WTC11 (cell line): ENCODE measurements around the gene RBL1. TPM values are rescaled to one million over a fixed set of nuclear protein-coding genes. Genes with fewer than 3 reads are reported as not detected.

Source experiments
- ATAC-seq: fragments of 200-7000 bp; cut with Tn5 transposase; 2 replicates; pipeline ENCODE4 v1.10.0; 2021; ENCODE audit warnings: mild to moderate bottlenecking, moderate library complexity
- CTCF ChIA-PET: fragments of 300-600 bp; sonication (Branson Sonifier 250); formaldehyde crosslinking; loops from one replicate; lab custom pipeline; 2021; ENCODE audit warnings: antibody characterized with exemption; lab: Charles Lee
- POLR2A ChIA-PET: fragments of 350-600 bp; sonication (Branson Sonifier 250); formaldehyde crosslinking; loops from one replicate; lab custom pipeline; 2021; ENCODE audit warnings: antibody characterized with exemption; lab: Charles Lee
- DNase-seq: peaks from one replicate; pipeline ENCODE4 v3.0.0; 2021; ENCODE audit warnings: low spot score
- H3K27ac Mint-ChIP-seq: 2 replicates; pipeline ENCODE4 v1.8.0; 2021; ENCODE audit warnings: mixed read lengths
- H3K27me3 Mint-ChIP-seq: 2 replicates; pipeline ENCODE4 v1.8.0; 2021; ENCODE audit warnings: low read depth, mild to moderate bottlenecking, moderate library complexity, mixed read lengths
- H3K36me3 Mint-ChIP-seq: 2 replicates; pipeline ENCODE4 v1.8.0; 2021; ENCODE audit warnings: mixed read lengths
- H3K4me1 Mint-ChIP-seq: 2 replicates; pipeline ENCODE4 v1.8.0; 2022; ENCODE audit warnings: mixed read lengths
- H3K4me3 Mint-ChIP-seq: 2 replicates; pipeline ENCODE4 v1.8.0; 2021; ENCODE audit warnings: mild to moderate bottlenecking, moderate library complexity, mixed read lengths
- H3K9me3 Mint-ChIP-seq: 2 replicates; pipeline ENCODE4 v1.8.0; 2021; ENCODE audit warnings: mixed read lengths
- CBFB ChIP-seq: sonication (generic); formaldehyde crosslinking; IDR thresholded peaks from 2 replicates; pipeline ENCODE4 v1.8.1; 2022; ENCODE audit warnings: mild to moderate bottlenecking, low read depth, missing genetic modification reagents
- CREB1 ChIP-seq: sonication (generic); formaldehyde crosslinking; IDR thresholded peaks from 2 replicates; pipeline ENCODE4 v1.8.0; 2023; ENCODE audit warnings: mild to moderate bottlenecking, missing genetic modification reagents
- ESRRA ChIP-seq: sonication (generic); formaldehyde crosslinking; IDR thresholded peaks from 2 replicates; pipeline ENCODE4 v1.8.1; 2022; ENCODE audit warnings: mild to moderate bottlenecking, missing genetic modification reagents, borderline replicate concordance
- FOXK1 ChIP-seq: sonication (generic); formaldehyde crosslinking; IDR thresholded peaks from 2 replicates; pipeline ENCODE4 v1.8.0; 2022; ENCODE audit warnings: mild to moderate bottlenecking, moderate library complexity, missing genetic modification reagents
- HMGA2 ChIP-seq: fragments of 250-450 bp; sonication (Bioruptor Pico); IDR thresholded peaks from 2 replicates; pipeline ENCODE4 v1.4.0; 2021; ENCODE audit warnings: mild to moderate bottlenecking, moderate library complexity
- IRF2 ChIP-seq: sonication (generic); formaldehyde crosslinking; IDR thresholded peaks from 2 replicates; pipeline ENCODE4 v1.8.0; 2022; ENCODE audit warnings: low read depth, missing genetic modification reagents, borderline replicate concordance
- KAT7 ChIP-seq: sonication (generic); formaldehyde crosslinking; IDR thresholded peaks from 2 replicates; pipeline ENCODE4 v1.8.1; 2023; ENCODE audit warnings: missing genetic modification reagents, mild to moderate bottlenecking, borderline replicate concordance
- MXD4 ChIP-seq: fragments of 250-450 bp; sonication (Bioruptor Pico); IDR thresholded peaks from 2 replicates; pipeline ENCODE4 v1.8.0; 2021; ENCODE audit warnings: mild to moderate bottlenecking, moderate library complexity, borderline replicate concordance
- NR2C2 ChIP-seq: sonication (generic); formaldehyde crosslinking; IDR thresholded peaks from 2 replicates; pipeline ENCODE4 v1.8.0; 2022; ENCODE audit warnings: mild to moderate bottlenecking, missing genetic modification reagents
- PRRX2 ChIP-seq: fragments of 250-450 bp; sonication (Bioruptor Pico); IDR thresholded peaks from 2 replicates; pipeline ENCODE4 v1.8.0; 2021; ENCODE audit warnings: mild to moderate bottlenecking
- TP53 ChIP-seq: sonication (generic); formaldehyde crosslinking; IDR thresholded peaks from 2 replicates; pipeline ENCODE4 v1.8.1; 2023; ENCODE audit warnings: mild to moderate bottlenecking, missing genetic modification reagents
- ZNF423 ChIP-seq: fragments of 250-450 bp; sonication (Bioruptor Pico); IDR thresholded peaks from 2 replicates; pipeline ENCODE4 v2.1.2; 2022; ENCODE audit warnings: mild to moderate bottlenecking, moderate library complexity
- ZNF671 ChIP-seq: fragments of 250-450 bp; sonication (Bioruptor Pico); IDR thresholded peaks from 2 replicates; pipeline ENCODE4 v1.8.0; 2021; ENCODE audit warnings: mild to moderate bottlenecking
- total RNA-seq: library from RNA; stranded (reverse); gene quantifications from 3 replicates; pipeline ENCODE4 v1.2.3, GENCODE V29; 2021
- TF ChIP-seq, protein P1 (sequence below): sonication (generic); formaldehyde crosslinking; IDR thresholded peaks from 2 replicates; pipeline ENCODE4 v1.8.0; 2023; ENCODE audit warnings: missing genetic modification reagents, mild to moderate bottlenecking, borderline replicate concordance
- TF ChIP-seq, protein P2 (sequence below): sonication (generic); formaldehyde crosslinking; IDR thresholded peaks from 2 replicates; pipeline ENCODE4 v1.8.1; 2022; ENCODE audit warnings: low read depth, mild to moderate bottlenecking, moderate library complexity, missing genetic modification reagents, borderline replicate concordance
- TF ChIP-seq, protein P3 (sequence below): sonication (generic); formaldehyde crosslinking; IDR thresholded peaks from 2 replicates; pipeline ENCODE4 v1.8.1; 2022; ENCODE audit warnings: low read depth, missing genetic modification reagents, borderline replicate concordance
- TF ChIP-seq, protein P4 (sequence below): sonication (generic); formaldehyde crosslinking; IDR thresholded peaks from 2 replicates; pipeline ENCODE4 v1.8.1; 2022; ENCODE audit warnings: mild to moderate bottlenecking, moderate library complexity, missing genetic modification reagents

Gene RBL1
- total RNA-seq, 1 experiment from 2014 or later: 11.1 TPM

DNA sequence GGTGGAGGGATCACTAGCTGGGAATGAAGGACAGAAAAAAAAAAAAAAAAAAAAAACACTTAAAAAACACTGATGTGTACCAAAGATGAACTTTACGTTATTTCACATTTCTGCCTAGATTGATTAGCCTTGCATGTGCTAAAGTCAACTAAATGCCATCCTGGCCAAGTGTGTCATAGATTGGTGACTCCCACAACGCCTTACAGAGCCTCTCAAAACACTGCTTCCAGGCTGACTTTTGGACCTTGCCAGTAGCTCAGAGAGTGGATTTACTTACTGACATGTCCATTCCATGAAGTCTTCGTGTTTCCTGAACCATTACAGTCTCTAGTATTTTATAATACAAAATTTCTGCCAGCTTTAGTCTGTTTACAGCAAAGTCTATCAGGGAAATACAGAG, 40.5 kb downstream of the RBL1 start:
- ATAC-seq (no peak), DNase-seq (no peak)
- Mint-ChIP-seq H3K4me1 (no peaks in the 10 kb centered on the region), H3K4me3 (no peak overlapping the region), H3K9me3 (no peaks in the 10 kb centered on the region), H3K36me3 (peaks cover 61% of the 10 kb centered on the region), H3K27ac (no peak overlapping the region), H3K27me3 (no peaks in the 10 kb centered on the region)
- POLR2A ChIA-PET: no interaction called here
- CTCF ChIA-PET: no interaction called here
- TF ChIP-seq IRF2 (CRISPR knock-in tag): no peak
- TF ChIP-seq, all 79 proteins: peak for 0

DNA sequence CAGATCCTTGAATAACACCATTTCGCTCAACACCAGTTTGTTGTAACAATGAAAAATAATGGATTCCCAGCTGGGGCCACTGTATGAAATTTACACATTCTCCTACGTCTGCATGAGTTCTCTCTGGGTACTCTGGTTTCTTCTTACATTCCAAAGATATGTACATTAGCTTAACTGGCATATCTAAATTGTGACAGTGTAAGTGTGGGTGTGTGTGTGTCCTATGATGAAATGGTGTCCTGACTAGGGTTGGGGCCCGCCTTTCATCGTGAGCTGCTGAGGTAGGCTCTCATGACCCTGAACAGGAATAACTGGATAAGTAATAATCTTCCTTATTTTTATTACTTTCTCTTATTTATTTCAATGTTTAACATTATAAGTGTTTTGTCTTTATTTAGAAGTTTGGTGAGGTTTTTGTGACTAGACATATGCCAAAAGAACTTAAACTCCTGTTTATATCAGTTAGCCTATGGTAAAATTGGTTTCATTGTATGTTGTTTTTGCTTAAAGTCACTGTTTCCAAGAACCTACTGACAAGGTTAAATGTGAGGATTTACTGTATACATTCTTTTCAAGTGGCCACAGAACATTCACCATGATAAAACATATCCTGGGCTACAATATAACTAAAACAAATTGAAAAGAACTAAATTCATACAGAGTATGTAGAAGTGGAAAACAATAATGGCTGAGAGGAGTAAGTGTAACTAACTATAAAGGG, 42.4 kb downstream of the RBL1 start:
- DNase-seq (no peak), ATAC-seq (no peak)
- TF ChIP-seq KAT7 (no peak), FOXK1 (no peak), ESRRA (CRISPR knock-in tag) (no peak), NR2C2 (CRISPR knock-in tag) (no peak), CBFB (no peak), PRRX2 (CRISPR knock-in tag) (no peak), CREB1 (CRISPR knock-in tag) (no peak), HMGA2 (no peak), ZNF423 (CRISPR knock-in tag) (no peak), MXD4 (no peak), ZNF671 (CRISPR knock-in tag) (no peak), TP53 (CRISPR knock-in tag) (no peak)
- TF ChIP-seq, protein P1, sequence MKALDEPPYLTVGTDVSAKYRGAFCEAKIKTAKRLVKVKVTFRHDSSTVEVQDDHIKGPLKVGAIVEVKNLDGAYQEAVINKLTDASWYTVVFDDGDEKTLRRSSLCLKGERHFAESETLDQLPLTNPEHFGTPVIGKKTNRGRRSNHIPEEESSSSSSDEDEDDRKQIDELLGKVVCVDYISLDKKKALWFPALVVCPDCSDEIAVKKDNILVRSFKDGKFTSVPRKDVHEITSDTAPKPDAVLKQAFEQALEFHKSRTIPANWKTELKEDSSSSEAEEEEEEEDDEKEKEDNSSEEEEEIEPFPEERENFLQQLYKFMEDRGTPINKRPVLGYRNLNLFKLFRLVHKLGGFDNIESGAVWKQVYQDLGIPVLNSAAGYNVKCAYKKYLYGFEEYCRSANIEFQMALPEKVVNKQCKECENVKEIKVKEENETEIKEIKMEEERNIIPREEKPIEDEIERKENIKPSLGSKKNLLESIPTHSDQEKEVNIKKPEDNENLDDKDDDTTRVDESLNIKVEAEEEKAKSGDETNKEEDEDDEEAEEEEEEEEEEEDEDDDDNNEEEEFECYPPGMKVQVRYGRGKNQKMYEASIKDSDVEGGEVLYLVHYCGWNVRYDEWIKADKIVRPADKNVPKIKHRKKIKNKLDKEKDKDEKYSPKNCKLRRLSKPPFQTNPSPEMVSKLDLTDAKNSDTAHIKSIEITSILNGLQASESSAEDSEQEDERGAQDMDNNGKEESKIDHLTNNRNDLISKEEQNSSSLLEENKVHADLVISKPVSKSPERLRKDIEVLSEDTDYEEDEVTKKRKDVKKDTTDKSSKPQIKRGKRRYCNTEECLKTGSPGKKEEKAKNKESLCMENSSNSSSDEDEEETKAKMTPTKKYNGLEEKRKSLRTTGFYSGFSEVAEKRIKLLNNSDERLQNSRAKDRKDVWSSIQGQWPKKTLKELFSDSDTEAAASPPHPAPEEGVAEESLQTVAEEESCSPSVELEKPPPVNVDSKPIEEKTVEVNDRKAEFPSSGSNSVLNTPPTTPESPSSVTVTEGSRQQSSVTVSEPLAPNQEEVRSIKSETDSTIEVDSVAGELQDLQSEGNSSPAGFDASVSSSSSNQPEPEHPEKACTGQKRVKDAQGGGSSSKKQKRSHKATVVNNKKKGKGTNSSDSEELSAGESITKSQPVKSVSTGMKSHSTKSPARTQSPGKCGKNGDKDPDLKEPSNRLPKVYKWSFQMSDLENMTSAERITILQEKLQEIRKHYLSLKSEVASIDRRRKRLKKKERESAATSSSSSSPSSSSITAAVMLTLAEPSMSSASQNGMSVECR: no peak
- TF ChIP-seq, protein P2, sequence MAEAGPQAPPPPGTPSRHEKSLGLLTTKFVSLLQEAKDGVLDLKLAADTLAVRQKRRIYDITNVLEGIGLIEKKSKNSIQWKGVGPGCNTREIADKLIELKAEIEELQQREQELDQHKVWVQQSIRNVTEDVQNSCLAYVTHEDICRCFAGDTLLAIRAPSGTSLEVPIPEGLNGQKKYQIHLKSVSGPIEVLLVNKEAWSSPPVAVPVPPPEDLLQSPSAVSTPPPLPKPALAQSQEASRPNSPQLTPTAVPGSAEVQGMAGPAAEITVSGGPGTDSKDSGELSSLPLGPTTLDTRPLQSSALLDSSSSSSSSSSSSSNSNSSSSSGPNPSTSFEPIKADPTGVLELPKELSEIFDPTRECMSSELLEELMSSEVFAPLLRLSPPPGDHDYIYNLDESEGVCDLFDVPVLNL (CRISPR knock-in tag): no peak
- TF ChIP-seq, protein P3, sequence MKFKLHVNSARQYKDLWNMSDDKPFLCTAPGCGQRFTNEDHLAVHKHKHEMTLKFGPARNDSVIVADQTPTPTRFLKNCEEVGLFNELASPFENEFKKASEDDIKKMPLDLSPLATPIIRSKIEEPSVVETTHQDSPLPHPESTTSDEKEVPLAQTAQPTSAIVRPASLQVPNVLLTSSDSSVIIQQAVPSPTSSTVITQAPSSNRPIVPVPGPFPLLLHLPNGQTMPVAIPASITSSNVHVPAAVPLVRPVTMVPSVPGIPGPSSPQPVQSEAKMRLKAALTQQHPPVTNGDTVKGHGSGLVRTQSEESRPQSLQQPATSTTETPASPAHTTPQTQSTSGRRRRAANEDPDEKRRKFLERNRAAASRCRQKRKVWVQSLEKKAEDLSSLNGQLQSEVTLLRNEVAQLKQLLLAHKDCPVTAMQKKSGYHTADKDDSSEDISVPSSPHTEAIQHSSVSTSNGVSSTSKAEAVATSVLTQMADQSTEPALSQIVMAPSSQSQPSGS: no peak
- TF ChIP-seq, protein P4, sequence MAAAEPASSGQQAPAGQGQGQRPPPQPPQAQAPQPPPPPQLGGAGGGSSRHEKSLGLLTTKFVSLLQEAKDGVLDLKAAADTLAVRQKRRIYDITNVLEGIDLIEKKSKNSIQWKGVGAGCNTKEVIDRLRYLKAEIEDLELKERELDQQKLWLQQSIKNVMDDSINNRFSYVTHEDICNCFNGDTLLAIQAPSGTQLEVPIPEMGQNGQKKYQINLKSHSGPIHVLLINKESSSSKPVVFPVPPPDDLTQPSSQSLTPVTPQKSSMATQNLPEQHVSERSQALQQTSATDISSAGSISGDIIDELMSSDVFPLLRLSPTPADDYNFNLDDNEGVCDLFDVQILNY: no peak
- 0 out of 2 replicates have a peak, but pooled peaks cover 3% of the 10 kb centered on the region for H3K4me1 Mint-ChIP-seq
- ChIA-PET CTCF (no interaction called here), POLR2A (no interaction called here)
- H3K4me3 Mint-ChIP-seq: no peak overlapping the region
- H3K27ac Mint-ChIP-seq: no peak overlapping the region
- peaks cover 61% of the 10 kb centered on the region for H3K36me3 Mint-ChIP-seq
- H3K9me3 Mint-ChIP-seq: no peaks in the 10 kb centered on the region
- H3K27me3 Mint-ChIP-seq: no peaks in the 10 kb centered on the region
